ENCODE measurements around the gene PDE2A. TPM values are rescaled to one million over a fixed set of nuclear protein-coding genes. Genes with fewer than 3 reads are reported as not detected.

Gene PDE2A
- total RNA-seq, 1 donor from 2014 or later = 65.9 TPM

GRCh38 chr11:72639502-72640375 lies 34.5 kb downstream of the PDE2A start:
- DNase-seq (ENCODE audit: low spot score) = no peak
- no peak for TF ChIP-seq CTCF (IDR thresholded peaks at IDR 0.05; ENCODE audit: unreplicated experiment)
- Mint-ChIP-seq H3K27ac (ENCODE audit: unreplicated experiment) (no peak overlapping the region), H3K4me1 (ENCODE audit: unreplicated experiment) (peaks cover 40% of the 10 kb centered on the region), H3K36me3 (ENCODE audit: low read depth, unreplicated experiment) (no peaks in the 10 kb centered on the region), H3K9me3 (ENCODE audit: unreplicated experiment) (no peaks in the 10 kb centered on the region), H3K27me3 (ENCODE audit: unreplicated experiment) (peaks cover 13% of the 10 kb centered on the region), H3K4me3 (ENCODE audit: unreplicated experiment) (no peak overlapping the region)

GRCh38 chr11:72637926-72638325 lies 36.3 kb downstream of the PDE2A start:
- no peak overlapping the region for H3K27ac Mint-ChIP-seq (ENCODE audit: unreplicated experiment)
- peaks cover 51% of the 10 kb centered on the region for H3K4me1 Mint-ChIP-seq (ENCODE audit: unreplicated experiment)
- no peak for TF ChIP-seq CTCF (IDR thresholded peaks at IDR 0.05; ENCODE audit: unreplicated experiment)
- H3K4me3 Mint-ChIP-seq (ENCODE audit: unreplicated experiment) = peak overlapping the region; percentile 29
- H3K27me3 Mint-ChIP-seq (ENCODE audit: unreplicated experiment) = peaks cover 15% of the 10 kb centered on the region
- no peaks in the 10 kb centered on the region for H3K9me3 Mint-ChIP-seq (ENCODE audit: unreplicated experiment)
- no peaks in the 10 kb centered on the region for H3K36me3 Mint-ChIP-seq (ENCODE audit: low read depth, unreplicated experiment)
- DNase-seq (ENCODE audit: low spot score) = no peak

GRCh38 chr11:72637198-72637597 lies 37.0 kb downstream of the PDE2A start:
- peaks cover 56% of the 10 kb centered on the region for H3K4me1 Mint-ChIP-seq (ENCODE audit: unreplicated experiment)
- H3K36me3 Mint-ChIP-seq (ENCODE audit: low read depth, unreplicated experiment) = no peaks in the 10 kb centered on the region
- H3K9me3 Mint-ChIP-seq (ENCODE audit: unreplicated experiment) = no peaks in the 10 kb centered on the region
- no peak for TF ChIP-seq CTCF (IDR thresholded peaks at IDR 0.05; ENCODE audit: unreplicated experiment)
- peak overlapping the region; percentile 29 for H3K4me3 Mint-ChIP-seq (ENCODE audit: unreplicated experiment)
- H3K27me3 Mint-ChIP-seq (ENCODE audit: unreplicated experiment) = peaks cover 17% of the 10 kb centered on the region
- no peak for DNase-seq (ENCODE audit: low spot score)
- no peak overlapping the region for H3K27ac Mint-ChIP-seq (ENCODE audit: unreplicated experiment)

- DNase-seq (ENCODE audit: low spot score) = no peak
- peaks cover 17% of the 10 kb centered on the region for H3K27me3 Mint-ChIP-seq (ENCODE audit: unreplicated experiment)
- peaks cover 56% of the 10 kb centered on the region for H3K4me1 Mint-ChIP-seq (ENCODE audit: unreplicated experiment)
- no peaks in the 10 kb centered on the region for H3K36me3 Mint-ChIP-seq (ENCODE audit: low read depth, unreplicated experiment)
- H3K9me3 Mint-ChIP-seq (ENCODE audit: unreplicated experiment) = no peaks in the 10 kb centered on the region
- TF ChIP-seq CTCF (IDR thresholded peaks at IDR 0.05; ENCODE audit: unreplicated experiment) = no peak
- no peak overlapping the region for H3K27ac Mint-ChIP-seq (ENCODE audit: unreplicated experiment)
- no peak overlapping the region for H3K4me3 Mint-ChIP-seq (ENCODE audit: unreplicated experiment)
Measured at GRCh38 chr11:72636376-72636775, 37.8 kb downstream of the PDE2A start.

GRCh38 chr11:72635933-72636332 lies 38.3 kb downstream of the PDE2A start:
- TF ChIP-seq CTCF (IDR thresholded peaks at IDR 0.05; ENCODE audit: unreplicated experiment) = no peak
- no peak for DNase-seq (ENCODE audit: low spot score)
- no peaks in the 10 kb centered on the region for H3K36me3 Mint-ChIP-seq (ENCODE audit: low read depth, unreplicated experiment)
- H3K27ac Mint-ChIP-seq (ENCODE audit: unreplicated experiment) = peak overlapping the region; percentile 7
- H3K4me1 Mint-ChIP-seq (ENCODE audit: unreplicated experiment) = peaks cover 56% of the 10 kb centered on the region
- no peak overlapping the region for H3K4me3 Mint-ChIP-seq (ENCODE audit: unreplicated experiment)
- no peaks in the 10 kb centered on the region for H3K9me3 Mint-ChIP-seq (ENCODE audit: unreplicated experiment)
- H3K27me3 Mint-ChIP-seq (ENCODE audit: unreplicated experiment) = peaks cover 17% of the 10 kb centered on the region
